NB4 (cell line): ENCODE data around the gene MMD2.

Source experiments
- DNase-seq: peaks from one replicate; pipeline ENCODE4 v3.0.0; 2010; ENCODE audit warnings: low read depth
- H3K4me3 ChIP-seq: one replicate; pipeline ENCODE4 v1.5.1; 2011; ENCODE audit warnings: mild to moderate bottlenecking, low read depth, low read length, moderate library complexity
- CTCF ChIP-seq: IDR thresholded peaks from one replicate; pipeline ENCODE4 v1.5.1; 2012; ENCODE audit warnings: low read depth, low read length
- MAX ChIP-seq: IDR thresholded peaks from 2 replicates; pipeline ENCODE4 v1.6.1; 2011; ENCODE audit warnings: low read depth, low read length
- MYC ChIP-seq: IDR thresholded peaks from 2 replicates; pipeline ENCODE4 v1.6.1; 2011; ENCODE audit warnings: low read depth, low read length
- POLR2A ChIP-seq: IDR thresholded peaks from 2 replicates; pipeline ENCODE4 v1.6.1; 2011; ENCODE audit warnings: mild to moderate bottlenecking; ENCODE audit not compliant: insufficient read length; ENCODE audit errors: extremely low read depth

MMD2 gene

DNA sequence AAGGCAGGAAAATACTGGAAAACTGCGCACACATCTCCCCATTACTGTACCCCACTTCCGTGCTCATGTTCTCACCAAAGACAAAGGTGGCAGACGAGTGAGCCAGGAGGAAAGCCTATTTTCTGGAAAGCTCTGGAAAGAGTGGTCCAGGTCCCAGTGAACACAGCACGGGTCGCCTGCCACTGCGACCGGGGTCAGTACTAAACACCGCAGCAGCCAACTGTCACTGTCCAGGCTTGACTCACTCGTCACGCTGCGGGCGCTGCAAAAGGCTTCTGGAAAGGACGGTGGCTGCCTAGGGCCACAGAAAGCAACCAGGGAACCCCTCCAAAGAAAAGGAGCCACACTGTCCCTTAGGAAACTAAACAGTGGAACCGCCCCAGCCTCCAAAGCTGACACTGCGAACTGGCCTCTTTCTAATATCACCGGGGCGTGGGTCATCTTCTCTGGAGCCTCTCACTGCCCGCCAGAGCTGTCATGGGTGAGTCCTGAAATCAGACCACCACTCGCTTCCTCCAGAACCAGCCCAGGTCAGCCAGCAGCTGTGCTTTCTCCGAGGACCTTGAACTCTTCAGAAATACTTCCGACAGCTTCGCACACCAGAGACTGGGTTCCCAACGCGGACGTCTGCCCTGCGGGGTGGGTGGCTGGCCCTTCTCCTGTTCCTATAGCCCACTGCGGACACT is 79.4 kb downstream of the MMD2 start:
- no peak for DNase-seq
- H3K4me3 ChIP-seq, result no peak overlapping the region
- TF ChIP-seq CTCF, result no peak
- TF ChIP-seq POLR2A, result no peak
- no peak for TF ChIP-seq MAX
- TF ChIP-seq MYC, result no peak

DNA sequence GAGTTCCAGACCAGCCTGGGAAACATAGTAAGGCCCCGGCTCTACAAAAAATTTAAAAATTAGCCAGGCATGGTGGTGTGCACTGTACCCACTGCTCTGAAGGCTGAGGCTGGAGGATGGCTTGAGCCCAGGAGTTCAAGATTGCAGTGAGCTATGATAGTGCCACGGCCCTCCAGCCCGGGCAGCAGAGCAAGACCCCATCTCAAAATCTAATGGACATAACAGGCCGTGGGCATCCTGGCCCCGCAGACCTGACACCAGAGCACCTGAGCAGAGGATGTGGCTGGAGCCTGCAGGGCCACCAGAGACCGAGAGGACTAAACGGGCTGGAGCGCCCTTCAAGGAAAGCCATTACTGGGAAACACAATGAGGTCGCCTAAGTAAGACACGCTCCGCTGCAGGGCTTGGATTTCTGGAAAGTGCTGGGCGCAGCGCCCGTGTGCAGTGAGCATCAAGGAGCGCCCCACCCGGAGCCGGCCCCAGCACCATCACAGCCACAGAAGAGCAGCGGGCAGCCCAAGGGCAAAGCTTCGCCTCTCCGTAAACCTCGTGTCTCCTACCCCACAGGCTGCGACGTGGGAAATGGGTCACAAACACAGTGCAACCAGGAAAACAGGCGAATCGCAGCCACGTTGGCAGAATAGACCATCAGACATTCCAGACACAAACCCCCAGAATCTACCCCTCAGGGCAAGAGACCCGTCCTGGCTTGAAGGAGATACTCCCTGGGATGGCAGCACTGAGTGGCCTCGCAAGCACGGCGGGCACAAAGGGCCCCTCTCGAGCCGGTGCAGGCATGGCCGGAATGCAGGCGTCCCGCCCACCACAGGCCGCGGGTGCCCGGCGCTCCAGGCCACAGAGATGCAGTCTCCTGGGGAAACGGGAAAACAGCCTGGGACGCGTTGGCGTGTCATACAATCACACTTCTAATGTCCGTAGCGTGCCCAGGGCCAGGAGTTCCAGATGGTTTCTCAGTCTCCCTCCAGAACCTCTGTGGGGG is 80.4 kb downstream of the MMD2 start:
- no peak overlapping the region for H3K4me3 ChIP-seq
- DNase-seq, result no peak
- TF ChIP-seq POLR2A, result no peak
- TF ChIP-seq MAX, result no peak
- no peak for TF ChIP-seq CTCF
- no peak for TF ChIP-seq MYC

DNA sequence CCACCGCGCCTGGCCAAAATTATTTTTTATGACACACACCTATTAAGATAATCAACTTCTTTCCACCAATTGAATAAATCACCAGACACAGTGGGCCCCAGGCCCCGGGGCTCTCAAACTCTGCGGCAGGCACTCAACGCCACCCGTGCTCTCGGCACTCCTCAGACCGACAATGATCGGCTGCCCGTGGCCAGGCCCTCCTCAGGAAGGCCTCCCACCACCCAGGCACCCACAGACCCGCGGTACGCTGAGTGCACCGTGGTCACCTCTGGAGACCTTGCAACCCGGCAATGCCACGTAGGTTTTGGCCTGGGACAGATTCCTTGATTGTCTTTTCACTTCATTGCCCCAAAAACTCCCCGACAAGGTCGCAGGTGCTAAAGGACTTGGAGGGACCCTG is 82.4 kb downstream of the MMD2 start:
- no peak for TF ChIP-seq POLR2A
- no peak for TF ChIP-seq MYC
- TF ChIP-seq MAX, result no peak
- TF ChIP-seq CTCF, result no peak
- H3K4me3 ChIP-seq, result no peak overlapping the region
- DNase-seq, result no peak

DNA sequence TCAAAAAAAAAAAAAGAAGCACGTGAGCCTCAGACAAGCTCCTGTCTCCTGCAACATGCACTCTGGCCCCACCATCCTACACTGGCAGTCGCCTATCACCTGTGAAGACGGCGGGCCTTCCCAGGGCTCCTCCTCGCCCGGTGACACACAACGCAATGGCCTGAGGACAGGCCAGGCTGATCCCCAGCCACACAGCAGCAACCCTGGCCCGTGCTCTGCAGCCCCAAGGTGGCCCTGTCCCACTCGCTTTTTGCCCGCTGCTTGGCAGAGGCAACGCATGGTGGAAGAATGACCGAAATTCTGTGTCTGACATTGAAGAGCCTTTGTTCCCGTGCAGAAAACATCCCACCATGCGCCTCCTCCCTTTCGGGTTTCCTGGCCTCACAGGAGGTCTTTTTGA is 83.6 kb downstream of the MMD2 start:
- no peak for DNase-seq
- no peak overlapping the region for H3K4me3 ChIP-seq
- TF ChIP-seq MAX (no peak), MYC (no peak), CTCF (no peak), POLR2A (no peak)

DNA sequence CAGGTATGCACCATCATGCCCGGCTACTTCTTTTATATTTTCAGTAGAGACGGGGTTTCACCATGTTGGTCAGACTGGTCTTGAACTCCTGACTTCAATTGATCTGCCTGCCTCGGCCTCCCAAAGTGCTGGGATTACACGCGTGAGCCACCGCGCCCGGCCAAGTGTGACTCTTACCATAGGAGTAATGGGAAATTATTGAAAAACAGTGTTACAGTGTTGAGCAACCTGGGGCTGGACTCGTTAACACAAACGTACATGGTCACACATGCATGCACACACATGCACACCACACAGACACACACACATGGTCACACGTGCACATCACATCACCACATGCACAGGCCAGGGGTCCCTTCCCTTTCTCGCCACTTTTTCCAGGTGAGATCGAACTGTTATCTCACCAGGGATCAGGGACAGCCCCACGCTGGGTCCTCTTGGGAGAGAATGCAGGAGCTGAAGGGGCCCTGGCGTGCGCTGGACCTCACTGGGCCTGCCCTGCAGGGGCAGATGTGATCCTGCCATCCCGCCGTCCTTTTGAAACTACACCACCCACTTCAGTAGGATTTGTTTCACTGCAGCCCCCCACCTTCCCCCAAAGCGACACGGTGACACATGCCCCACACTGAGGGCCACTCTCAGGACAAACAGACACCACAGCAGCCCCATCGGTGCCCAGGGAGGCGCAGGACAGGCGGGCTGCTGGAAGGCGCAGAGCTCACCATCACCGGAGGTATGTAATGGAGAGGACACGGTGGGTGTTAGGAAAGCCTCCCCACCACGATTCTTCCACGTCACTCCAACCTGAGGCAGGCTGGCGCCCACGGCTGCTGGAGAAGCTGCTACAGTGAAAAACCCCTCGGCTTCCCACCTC is 85.7 kb downstream of the MMD2 start:
- no peak for TF ChIP-seq CTCF
- no peak for TF ChIP-seq MYC
- TF ChIP-seq MAX, result no peak
- TF ChIP-seq POLR2A, result no peak
- no peak overlapping the region for H3K4me3 ChIP-seq
- no peak for DNase-seq
